BE2C (cell line): Measurements from ENCODE around the gene ITGB2.

Experiments
- DNase-seq: peaks from one replicate; pipeline ENCODE4 v3.0.0-alpha.2; 2020
- H3K27me3 ChIP-seq: fragments of 250-450 bp; sonication (Bioruptor Pico); 2 replicates; pipeline ENCODE4 v1.5.1; 2020; ENCODE audit warnings: mild to moderate bottlenecking
- H3K36me3 ChIP-seq: fragments of 250-450 bp; sonication (Bioruptor Pico); 2 replicates; pipeline ENCODE4 v1.5.1; 2020; ENCODE audit warnings: mild to moderate bottlenecking
- H3K4me1 ChIP-seq: fragments of 250-450 bp; sonication (Bioruptor Pico); 2 replicates; pipeline ENCODE4 v1.5.1; 2020
- H3K4me3 ChIP-seq: 2 replicates; pipeline ENCODE4 v1.5.1; 2011; ENCODE audit warnings: low read depth, low read length
- H3K9me3 ChIP-seq: fragments of 250-450 bp; sonication (Bioruptor Pico); 2 replicates; pipeline ENCODE4 v1.5.1; 2020
- TF ChIP-seq, protein P1 (sequence below): IDR thresholded peaks from 2 replicates; pipeline ENCODE4 v1.5.1; 2012; ENCODE audit warnings: mild to moderate bottlenecking, low read depth, low read length

Gene ITGB2

DNA sequence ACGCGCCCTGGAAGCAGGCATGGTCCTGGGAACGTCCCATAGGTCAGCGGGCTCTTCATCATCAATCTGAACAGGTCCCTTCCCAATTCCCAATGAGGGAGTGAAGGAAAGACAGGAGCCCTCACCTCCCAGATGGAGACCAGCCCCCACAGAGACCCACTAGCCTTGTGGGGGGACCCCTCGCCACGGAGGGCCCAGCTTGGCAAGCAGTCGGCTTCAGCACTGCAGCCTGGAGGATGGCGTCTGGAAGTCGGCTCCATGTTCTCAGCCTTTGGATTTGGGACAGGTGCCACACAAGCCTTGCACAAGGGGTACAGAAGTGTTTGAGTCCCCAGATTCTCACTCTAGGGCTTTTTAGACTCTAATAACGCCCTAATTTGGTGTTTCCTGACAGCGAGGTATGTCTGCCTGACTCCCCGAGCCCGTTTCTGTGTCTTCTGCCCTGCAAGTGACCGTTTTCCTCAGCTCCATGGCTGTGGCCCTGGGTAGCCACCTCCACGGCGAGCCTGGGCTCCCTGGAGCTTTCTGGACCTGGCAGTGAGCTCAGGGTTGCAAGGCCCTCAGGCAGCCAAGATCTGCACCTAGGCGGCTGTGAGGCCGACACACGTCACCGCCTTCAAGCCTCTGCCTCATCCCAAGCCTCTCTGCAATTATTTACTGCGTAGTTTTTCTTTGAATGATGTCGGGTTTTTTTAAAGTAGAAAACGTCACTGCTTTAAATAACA is 77.8 kb downstream of the ITGB2 start:
- no peaks in the 10 kb centered on the region for H3K27me3 ChIP-seq
- TF ChIP-seq, protein P1, sequence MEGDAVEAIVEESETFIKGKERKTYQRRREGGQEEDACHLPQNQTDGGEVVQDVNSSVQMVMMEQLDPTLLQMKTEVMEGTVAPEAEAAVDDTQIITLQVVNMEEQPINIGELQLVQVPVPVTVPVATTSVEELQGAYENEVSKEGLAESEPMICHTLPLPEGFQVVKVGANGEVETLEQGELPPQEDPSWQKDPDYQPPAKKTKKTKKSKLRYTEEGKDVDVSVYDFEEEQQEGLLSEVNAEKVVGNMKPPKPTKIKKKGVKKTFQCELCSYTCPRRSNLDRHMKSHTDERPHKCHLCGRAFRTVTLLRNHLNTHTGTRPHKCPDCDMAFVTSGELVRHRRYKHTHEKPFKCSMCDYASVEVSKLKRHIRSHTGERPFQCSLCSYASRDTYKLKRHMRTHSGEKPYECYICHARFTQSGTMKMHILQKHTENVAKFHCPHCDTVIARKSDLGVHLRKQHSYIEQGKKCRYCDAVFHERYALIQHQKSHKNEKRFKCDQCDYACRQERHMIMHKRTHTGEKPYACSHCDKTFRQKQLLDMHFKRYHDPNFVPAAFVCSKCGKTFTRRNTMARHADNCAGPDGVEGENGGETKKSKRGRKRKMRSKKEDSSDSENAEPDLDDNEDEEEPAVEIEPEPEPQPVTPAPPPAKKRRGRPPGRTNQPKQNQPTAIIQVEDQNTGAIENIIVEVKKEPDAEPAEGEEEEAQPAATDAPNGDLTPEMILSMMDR: no peak
- no peak for DNase-seq

DNA sequence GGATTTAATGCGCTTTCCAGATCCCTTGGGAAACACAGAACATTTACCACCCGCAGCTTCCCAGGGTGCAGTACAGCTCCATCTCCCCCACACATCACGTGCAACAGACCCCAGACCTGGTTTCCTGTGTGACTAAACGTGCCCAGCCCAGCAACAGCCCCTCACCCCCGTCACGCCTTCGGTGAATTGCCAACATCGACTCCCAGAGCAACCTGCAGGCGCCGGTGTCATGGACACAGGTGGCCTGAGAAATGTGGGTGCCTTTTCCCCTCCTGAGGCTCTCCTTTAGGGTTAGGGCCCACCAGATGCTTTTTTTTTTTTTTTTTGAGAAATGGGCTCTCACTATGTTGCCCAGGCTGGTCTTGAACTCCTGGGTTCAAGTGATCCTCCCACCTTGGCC is 78.6 kb downstream of the ITGB2 start:
- Histone ChIP-seq H3K27me3 (no peaks in the 10 kb centered on the region), H3K4me1 (0 out of 2 replicates have a peak, but pooled peaks cover 5% of the 10 kb centered on the region), H3K4me3 (no peak overlapping the region), H3K9me3 (no peaks in the 10 kb centered on the region), H3K36me3 (no peaks in the 10 kb centered on the region)
- TF ChIP-seq, protein P1: no peak
- no peak for DNase-seq

More for the DNA sequence above, 77.8 kb downstream of the ITGB2 start:
- H3K36me3 ChIP-seq: no peaks in the 10 kb centered on the region
- H3K4me3 ChIP-seq: no peak overlapping the region
- 0 out of 2 replicates have a peak, but pooled peaks cover 5% of the 10 kb centered on the region for H3K4me1 ChIP-seq
- no peaks in the 10 kb centered on the region for H3K9me3 ChIP-seq

DNA sequence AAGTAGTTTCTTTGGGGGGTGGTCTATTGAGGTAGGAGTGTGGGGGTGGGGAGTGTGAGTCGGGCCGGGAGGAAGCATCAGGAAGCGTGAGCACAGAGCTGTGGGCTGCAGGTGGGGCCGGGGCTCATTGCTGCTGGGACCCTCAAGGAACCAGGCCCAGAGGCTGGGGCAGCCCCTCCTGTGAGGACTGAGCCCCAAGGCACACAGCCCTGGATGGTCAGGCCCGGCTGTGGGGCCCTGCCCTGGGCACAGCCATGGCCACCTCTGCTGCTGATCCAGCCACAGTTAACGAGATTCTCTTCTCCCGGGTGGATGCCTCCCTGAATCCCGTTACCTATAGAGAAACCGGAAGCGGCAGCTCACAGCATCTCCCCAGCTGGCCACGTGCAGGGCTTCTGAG is 79.9 kb downstream of the ITGB2 start:
- no peaks in the 10 kb centered on the region; the same call in 1 of the 2 replicates for H3K4me1 ChIP-seq
- no peak overlapping the region for H3K4me3 ChIP-seq
- no peaks in the 10 kb centered on the region for H3K36me3 ChIP-seq
- no peaks in the 10 kb centered on the region for H3K27me3 ChIP-seq
- H3K9me3 ChIP-seq: no peaks in the 10 kb centered on the region
- TF ChIP-seq, protein P1: no peak
- no peak for DNase-seq

DNA sequence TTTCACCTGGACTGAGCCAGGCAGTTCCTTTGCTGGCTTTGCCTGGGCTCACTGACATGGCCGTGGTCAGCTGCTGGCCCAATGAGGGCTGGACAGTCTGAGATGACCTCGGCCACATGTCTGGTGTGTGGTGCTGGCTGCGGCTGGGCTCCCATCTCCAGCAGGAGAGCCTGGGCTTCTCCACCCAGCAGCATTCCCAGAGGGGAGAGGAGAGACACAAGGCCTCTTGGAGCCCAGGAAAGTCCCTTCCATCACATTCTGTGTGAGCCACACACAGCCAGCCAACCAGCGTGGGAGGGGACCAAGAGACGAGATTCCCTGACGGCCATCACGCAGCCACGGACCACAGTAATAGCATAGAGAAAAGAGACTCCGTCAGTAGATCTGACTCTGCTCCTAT is 81.7 kb downstream of the ITGB2 start:
- TF ChIP-seq, protein P1: no peak
- H3K9me3 ChIP-seq: no peaks in the 10 kb centered on the region
- no peaks in the 10 kb centered on the region for H3K27me3 ChIP-seq
- no peaks in the 10 kb centered on the region; the same call in 1 of the 2 replicates for H3K4me1 ChIP-seq
- H3K4me3 ChIP-seq: no peak overlapping the region
- no peaks in the 10 kb centered on the region for H3K36me3 ChIP-seq
- no peak for DNase-seq

DNA sequence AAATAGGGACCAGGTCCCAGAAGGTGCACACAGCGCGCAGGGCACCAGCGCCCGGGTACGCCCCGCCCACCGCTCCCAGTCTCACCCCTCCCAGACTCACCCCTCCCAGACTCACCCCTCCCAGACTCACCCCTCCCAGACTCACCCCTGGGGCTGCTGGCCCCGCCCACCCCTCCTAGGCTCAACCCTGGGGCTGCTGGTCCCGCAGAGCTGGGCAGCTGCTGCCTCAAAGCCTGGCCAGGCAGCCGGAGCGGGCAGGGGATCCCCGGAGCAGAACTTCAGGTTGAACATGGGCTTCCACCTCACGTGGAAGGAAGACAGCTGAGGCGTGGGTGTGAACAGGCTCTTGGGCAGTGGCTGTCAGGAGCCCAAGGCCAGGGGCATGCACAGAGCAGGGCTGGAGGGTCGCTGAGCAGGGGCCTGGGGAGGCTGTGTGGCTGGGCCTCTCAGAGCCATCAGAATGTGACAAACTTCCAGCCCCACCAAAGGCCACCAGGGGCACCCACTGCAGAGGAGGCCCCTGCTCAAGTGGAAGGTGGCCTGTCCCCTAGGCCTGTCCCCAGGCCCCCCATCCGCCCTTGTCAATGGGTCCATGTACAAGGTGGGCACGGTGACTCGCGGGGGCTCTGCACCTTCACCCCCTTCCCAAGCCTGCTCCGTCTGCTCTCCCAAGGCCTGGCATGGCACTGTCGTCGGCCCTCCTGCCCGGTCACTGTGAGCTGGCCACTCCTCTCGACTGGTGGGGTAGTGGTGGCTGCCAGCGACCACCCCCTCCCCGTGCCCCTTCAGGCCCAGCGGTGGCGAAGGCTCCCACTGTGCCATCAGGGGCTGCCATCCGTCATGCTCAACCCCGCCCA is 82.4 kb downstream of the ITGB2 start:
- Histone ChIP-seq H3K4me1 (no peaks in the 10 kb centered on the region; the same call in 1 of the 2 replicates), H3K27me3 (no peaks in the 10 kb centered on the region)
- no peak for DNase-seq

More for the DNA sequence above, 82.4 kb downstream of the ITGB2 start:
- Histone ChIP-seq H3K9me3 (no peaks in the 10 kb centered on the region), H3K4me3 (no peak overlapping the region), H3K36me3 (no peaks in the 10 kb centered on the region)
- TF ChIP-seq, protein P1: no peak
